ENCODE data around the gene GRIK1.

GRIK1 gene

DNA sequence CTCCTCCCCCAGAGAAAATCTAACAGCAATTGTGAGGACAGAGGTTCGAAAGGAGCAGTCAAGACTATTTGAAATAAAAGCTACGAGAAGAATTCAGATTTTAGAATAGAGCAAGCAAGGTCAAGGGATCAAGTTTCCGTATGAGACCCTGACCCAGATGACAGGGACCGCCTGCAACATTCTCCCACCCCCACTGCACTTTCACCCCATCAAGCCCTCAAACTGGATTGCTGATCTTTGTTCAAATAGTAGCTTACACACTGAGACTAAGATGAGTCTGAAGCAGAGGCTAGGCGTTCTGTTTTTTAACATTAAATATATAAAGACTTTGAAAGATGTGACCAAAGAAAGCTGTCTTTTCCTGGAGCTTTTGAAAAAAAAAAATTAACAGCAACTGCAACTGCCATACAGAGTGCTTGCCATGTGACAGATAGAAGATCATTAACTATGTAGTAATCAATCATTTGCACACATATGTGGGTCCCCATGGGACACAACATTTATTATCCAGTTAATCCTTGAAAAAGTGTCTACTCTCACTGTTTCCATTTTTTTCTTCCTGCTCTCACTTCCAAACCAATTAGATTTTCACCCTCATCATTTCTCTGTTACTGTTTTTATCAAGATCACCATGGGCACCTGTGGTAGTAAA is 120.0 kb downstream of the GRIK1 start:
- Histone ChIP-seq H3K79me2 (ENCODE audit: control insufficient read depth, low read length) (no peaks in the 10 kb centered on the region), H3K4me2 (ENCODE audit: low read length) (no peak overlapping the region), H3K27ac (ENCODE audit: low read depth, low read length) (no peak overlapping the region), H3F3A (ENCODE audit: control insufficient read depth, insufficient read depth) (no peaks in the 10 kb centered on the region), H4K20me1 (ENCODE audit: control insufficient read depth, insufficient read depth, low read depth, low read length) (no peaks in the 10 kb centered on the region), H3K4me1 (ENCODE audit: control insufficient read depth, low read length) (no peaks in the 10 kb centered on the region), H3K9me3 (ENCODE audit: control insufficient read depth, insufficient read depth, low read length) (no peaks in the 10 kb centered on the region), H3K4me3 (ENCODE audit: low read length) (no peak overlapping the region), H3K36me3 (ENCODE audit: control insufficient read depth, low read length) (no peaks in the 10 kb centered on the region), H3K27me3 (ENCODE audit: control insufficient read depth, low read length) (no peaks in the 10 kb centered on the region), H3K9me2 (replicated peaks; ENCODE audit: control insufficient read depth, low read length) (no peaks in the 10 kb centered on the region)
- TF ChIP-seq CTCF (IDR thresholded peaks at IDR 0.05; ENCODE audit: low read depth, low read length, poor library complexity, severe bottlenecking), result no peak
- TF ChIP-seq EZH2phosphoT487 (IDR thresholded peaks at IDR 0.05; ENCODE audit: borderline replicate concordance, low read length), result no peak

DNA sequence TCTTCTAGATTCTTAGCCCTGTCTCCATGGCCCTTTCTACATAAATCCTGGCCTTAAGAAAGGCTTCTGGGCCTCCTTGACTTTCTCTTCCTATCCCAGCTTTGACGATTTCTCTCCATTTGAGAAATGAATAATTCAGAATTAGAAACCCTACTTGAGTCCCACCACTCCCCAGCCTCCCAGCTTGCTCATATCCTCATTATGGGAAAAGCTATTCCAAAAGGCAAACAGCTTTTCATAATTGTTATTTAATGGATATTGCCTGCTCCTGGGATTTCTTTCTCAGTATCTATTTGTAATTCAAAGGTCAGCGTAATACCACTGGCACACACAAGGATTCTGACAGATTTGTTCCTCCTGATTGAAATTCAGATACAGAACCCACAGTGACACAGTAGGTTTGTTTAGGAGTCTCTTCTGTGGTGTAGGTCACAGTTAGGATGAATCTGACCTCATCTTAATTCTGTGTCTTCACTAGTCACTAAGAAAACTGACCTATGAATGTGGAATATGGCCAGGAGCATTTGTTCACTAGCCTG is 121.3 kb downstream of the GRIK1 start:
- no peaks in the 10 kb centered on the region for H3F3A ChIP-seq (ENCODE audit: control insufficient read depth, insufficient read depth)
- H3K36me3 ChIP-seq (ENCODE audit: control insufficient read depth, low read length), result no peaks in the 10 kb centered on the region

GRCh38 chr21:29817450-29817849 is 122.3 kb downstream of the GRIK1 start:
- Histone ChIP-seq H3F3A (ENCODE audit: control insufficient read depth, insufficient read depth) (no peaks in the 10 kb centered on the region), H3K9me2 (replicated peaks; ENCODE audit: control insufficient read depth, low read length) (no peaks in the 10 kb centered on the region), H3K4me3 (ENCODE audit: low read length) (no peak overlapping the region), H3K4me2 (ENCODE audit: low read length) (no peak overlapping the region), H3K27me3 (ENCODE audit: control insufficient read depth, low read length) (no peaks in the 10 kb centered on the region), H3K36me3 (ENCODE audit: control insufficient read depth, low read length) (no peaks in the 10 kb centered on the region), H4K20me1 (ENCODE audit: control insufficient read depth, insufficient read depth, low read depth, low read length) (no peaks in the 10 kb centered on the region), H3K9me3 (ENCODE audit: control insufficient read depth, insufficient read depth, low read length) (no peaks in the 10 kb centered on the region), H3K27ac (ENCODE audit: low read depth, low read length) (no peak overlapping the region), H3K79me2 (ENCODE audit: control insufficient read depth, low read length) (no peaks in the 10 kb centered on the region), H3K4me1 (ENCODE audit: control insufficient read depth, low read length) (no peaks in the 10 kb centered on the region)
- TF ChIP-seq CTCF (IDR thresholded peaks at IDR 0.05; ENCODE audit: low read depth, low read length, poor library complexity, severe bottlenecking) (no peak), EZH2phosphoT487 (IDR thresholded peaks at IDR 0.05; ENCODE audit: borderline replicate concordance, low read length) (no peak)

More for the DNA sequence above, 121.3 kb downstream of the GRIK1 start:
- no peak overlapping the region for H3K4me3 ChIP-seq (ENCODE audit: low read length)
- H3K79me2 ChIP-seq (ENCODE audit: control insufficient read depth, low read length), result no peaks in the 10 kb centered on the region
- H3K9me3 ChIP-seq (ENCODE audit: control insufficient read depth, insufficient read depth, low read length), result no peaks in the 10 kb centered on the region
- no peaks in the 10 kb centered on the region for H3K9me2 ChIP-seq (replicated peaks; ENCODE audit: control insufficient read depth, low read length)
- H3K4me1 ChIP-seq (ENCODE audit: control insufficient read depth, low read length), result no peaks in the 10 kb centered on the region
- H3K27ac ChIP-seq (ENCODE audit: low read depth, low read length), result no peak overlapping the region
- TF ChIP-seq EZH2phosphoT487 (IDR thresholded peaks at IDR 0.05; ENCODE audit: borderline replicate concordance, low read length), result no peak
- TF ChIP-seq CTCF (IDR thresholded peaks at IDR 0.05; ENCODE audit: low read depth, low read length, poor library complexity, severe bottlenecking), result no peak
- no peaks in the 10 kb centered on the region for H3K27me3 ChIP-seq (ENCODE audit: control insufficient read depth, low read length)
- H3K4me2 ChIP-seq (ENCODE audit: low read length), result no peak overlapping the region
- H4K20me1 ChIP-seq (ENCODE audit: control insufficient read depth, insufficient read depth, low read depth, low read length), result no peaks in the 10 kb centered on the region

Data from DOHH2 (cell line).